Ectodermal cell (in vitro differentiated cells): ENCODE data around the gene CCDC174.

Experiments
- H3K27ac ChIP-seq: 2 replicates; pipeline ENCODE4 v1.7.0; 2013; ENCODE audit warnings: mild to moderate bottlenecking, low read depth, low read length; ENCODE audit not compliant: insufficient read depth, poor library complexity, severe bottlenecking
- H3K27me3 ChIP-seq: 2 replicates; pipeline ENCODE4 v1.7.0; 2013; ENCODE audit warnings: mild to moderate bottlenecking, low read length; ENCODE audit not compliant: insufficient read depth, control insufficient read depth, poor library complexity, severe bottlenecking
- H3K36me3 ChIP-seq: one replicate; pipeline ENCODE4 v1.7.0; 2013; ENCODE audit warnings: low read length; ENCODE audit not compliant: control insufficient read depth, insufficient read depth
- H3K4me1 ChIP-seq: one replicate; pipeline ENCODE4 v1.7.0; 2013; ENCODE audit warnings: low read length; ENCODE audit not compliant: control insufficient read depth, insufficient read depth
- H3K4me3 ChIP-seq: 2 replicates; pipeline ENCODE4 v1.7.0; 2013; ENCODE audit warnings: low read depth, low read length, control low read depth; ENCODE audit not compliant: insufficient read depth
- H3K9me3 ChIP-seq: 2 replicates; pipeline ENCODE4 v1.7.0; 2013; ENCODE audit warnings: mild to moderate bottlenecking, low read length, moderate library complexity; ENCODE audit not compliant: control insufficient read depth
- WGBS, 2 experiments: methylation state at CpG; one replicate each; pipeline ENCODE4 v1.1.7; 2013; ENCODE audit warnings: missing lambda C conversion rate in 2 of 2; 5-methylcytosine and 5-hydroxymethylcytosine counted together

Gene CCDC174

GRCh38 chr3:14718539-14718938 is 67.0 kb downstream of the CCDC174 start:
- H3K27ac ChIP-seq, result no peak overlapping the region
- no peaks in the 10 kb centered on the region for H3K4me1 ChIP-seq
- no peak overlapping the region for H3K4me3 ChIP-seq
- H3K9me3 ChIP-seq, result no peaks in the 10 kb centered on the region
- peaks cover 4% of the 10 kb centered on the region for H3K27me3 ChIP-seq
- no peaks in the 10 kb centered on the region for H3K36me3 ChIP-seq
- WGBS, 2 experiments, result 93% methylated on average over 2 of the region's 2 CpGs

- H3K27me3 ChIP-seq, result peaks cover 2% of the 10 kb centered on the region
- H3K36me3 ChIP-seq, result no peaks in the 10 kb centered on the region
- 93 to 94% methylated on average over 2 of the region's 2 CpGs for WGBS, 2 experiments
- H3K4me1 ChIP-seq, result no peaks in the 10 kb centered on the region
- H3K27ac ChIP-seq, result no peak overlapping the region
- no peaks in the 10 kb centered on the region for H3K9me3 ChIP-seq
- no peak overlapping the region for H3K4me3 ChIP-seq
These were observed 67.4 kb downstream of the CCDC174 start for GRCh38 chr3:14719006-14719405.

- peaks cover 4% of the 10 kb centered on the region for H3K4me1 ChIP-seq
- no peak overlapping the region for H3K27ac ChIP-seq
- WGBS, 2 experiments, result 88 to 89% methylated on average over 8 of the region's 8 CpGs
- no peaks in the 10 kb centered on the region for H3K27me3 ChIP-seq
- no peaks in the 10 kb centered on the region for H3K36me3 ChIP-seq
- no peak overlapping the region for H3K4me3 ChIP-seq
- H3K9me3 ChIP-seq, result no peaks in the 10 kb centered on the region
These were observed 69.7 kb downstream of the CCDC174 start for GRCh38 chr3:14721126-14721864.
